Panc1 (cell line): ENCODE results near the gene TMEM217.

Source experiments
- TF ChIP-seq, protein P1 (sequence below): fragments of 450-650 bp; IDR thresholded peaks from 2 replicates; pipeline ENCODE4 v1.5.1; 2017; ENCODE audit warnings: mild to moderate bottlenecking
- TF ChIP-seq, protein P2 (sequence below), 2 experiments: IDR thresholded peaks; 2 replicates each; pipeline ENCODE4 v1.6.1; 2011 to 2012; ENCODE audit warnings: low read depth in 2 of 2, control low read depth in 1 of 2, low read length in 1 of 2, mild to moderate bottlenecking in 1 of 2, moderate library complexity in 1 of 2; ENCODE audit not compliant: insufficient read depth in 1 of 2

DNA sequence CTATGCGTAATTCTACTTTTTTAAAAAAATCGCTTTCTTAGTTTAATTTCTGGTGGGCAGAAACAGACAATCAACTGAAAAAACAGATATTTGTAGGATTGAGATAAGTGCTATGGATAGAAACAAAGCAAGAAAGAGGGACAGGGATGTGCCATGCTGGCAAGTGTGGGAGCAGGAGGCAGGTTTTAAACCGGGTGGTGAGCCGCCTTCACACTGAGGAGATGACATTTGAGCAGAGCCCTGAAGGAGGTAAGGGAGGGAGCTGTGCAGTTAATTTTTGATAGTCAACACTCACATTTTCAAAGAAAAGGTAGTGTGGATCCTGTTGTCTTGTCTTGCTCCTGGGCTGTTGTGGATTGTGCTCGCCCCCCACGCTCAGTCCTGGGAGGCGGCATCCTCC is 46.8 kb upstream of the TMEM217 start:
- TF ChIP-seq, protein P1, sequence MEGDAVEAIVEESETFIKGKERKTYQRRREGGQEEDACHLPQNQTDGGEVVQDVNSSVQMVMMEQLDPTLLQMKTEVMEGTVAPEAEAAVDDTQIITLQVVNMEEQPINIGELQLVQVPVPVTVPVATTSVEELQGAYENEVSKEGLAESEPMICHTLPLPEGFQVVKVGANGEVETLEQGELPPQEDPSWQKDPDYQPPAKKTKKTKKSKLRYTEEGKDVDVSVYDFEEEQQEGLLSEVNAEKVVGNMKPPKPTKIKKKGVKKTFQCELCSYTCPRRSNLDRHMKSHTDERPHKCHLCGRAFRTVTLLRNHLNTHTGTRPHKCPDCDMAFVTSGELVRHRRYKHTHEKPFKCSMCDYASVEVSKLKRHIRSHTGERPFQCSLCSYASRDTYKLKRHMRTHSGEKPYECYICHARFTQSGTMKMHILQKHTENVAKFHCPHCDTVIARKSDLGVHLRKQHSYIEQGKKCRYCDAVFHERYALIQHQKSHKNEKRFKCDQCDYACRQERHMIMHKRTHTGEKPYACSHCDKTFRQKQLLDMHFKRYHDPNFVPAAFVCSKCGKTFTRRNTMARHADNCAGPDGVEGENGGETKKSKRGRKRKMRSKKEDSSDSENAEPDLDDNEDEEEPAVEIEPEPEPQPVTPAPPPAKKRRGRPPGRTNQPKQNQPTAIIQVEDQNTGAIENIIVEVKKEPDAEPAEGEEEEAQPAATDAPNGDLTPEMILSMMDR, result no peak
- TF ChIP-seq, protein P2, sequence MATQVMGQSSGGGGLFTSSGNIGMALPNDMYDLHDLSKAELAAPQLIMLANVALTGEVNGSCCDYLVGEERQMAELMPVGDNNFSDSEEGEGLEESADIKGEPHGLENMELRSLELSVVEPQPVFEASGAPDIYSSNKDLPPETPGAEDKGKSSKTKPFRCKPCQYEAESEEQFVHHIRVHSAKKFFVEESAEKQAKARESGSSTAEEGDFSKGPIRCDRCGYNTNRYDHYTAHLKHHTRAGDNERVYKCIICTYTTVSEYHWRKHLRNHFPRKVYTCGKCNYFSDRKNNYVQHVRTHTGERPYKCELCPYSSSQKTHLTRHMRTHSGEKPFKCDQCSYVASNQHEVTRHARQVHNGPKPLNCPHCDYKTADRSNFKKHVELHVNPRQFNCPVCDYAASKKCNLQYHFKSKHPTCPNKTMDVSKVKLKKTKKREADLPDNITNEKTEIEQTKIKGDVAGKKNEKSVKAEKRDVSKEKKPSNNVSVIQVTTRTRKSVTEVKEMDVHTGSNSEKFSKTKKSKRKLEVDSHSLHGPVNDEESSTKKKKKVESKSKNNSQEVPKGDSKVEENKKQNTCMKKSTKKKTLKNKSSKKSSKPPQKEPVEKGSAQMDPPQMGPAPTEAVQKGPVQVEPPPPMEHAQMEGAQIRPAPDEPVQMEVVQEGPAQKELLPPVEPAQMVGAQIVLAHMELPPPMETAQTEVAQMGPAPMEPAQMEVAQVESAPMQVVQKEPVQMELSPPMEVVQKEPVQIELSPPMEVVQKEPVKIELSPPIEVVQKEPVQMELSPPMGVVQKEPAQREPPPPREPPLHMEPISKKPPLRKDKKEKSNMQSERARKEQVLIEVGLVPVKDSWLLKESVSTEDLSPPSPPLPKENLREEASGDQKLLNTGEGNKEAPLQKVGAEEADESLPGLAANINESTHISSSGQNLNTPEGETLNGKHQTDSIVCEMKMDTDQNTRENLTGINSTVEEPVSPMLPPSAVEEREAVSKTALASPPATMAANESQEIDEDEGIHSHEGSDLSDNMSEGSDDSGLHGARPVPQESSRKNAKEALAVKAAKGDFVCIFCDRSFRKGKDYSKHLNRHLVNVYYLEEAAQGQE (IDR thresholded peaks at IDR 0.05; ENCODE audit: insufficient read depth in 1 of 2, low read depth in 2 of 2, low read length in 1 of 2), result no peak
